CD4-positive, CD25-positive, alpha-beta regulatory T cell (primary cell): Measurements from ENCODE around the gene DNAJC17. TPM values are rescaled to one million over a fixed set of nuclear protein-coding genes. Genes with fewer than 3 reads are reported as not detected.

ENCODE experiments used
- ATAC-seq, 2 donors: fragments of 150-1000 bp; cut with Tn5 transposase; one replicate each; pipeline ENCODE4 v1.10.0; 2021; ENCODE audit warnings: low read depth in 2 of 2, moderate number of reproducible peaks in 2 of 2, moderate library complexity in 1 of 2
- DNase-seq, 3 donors: peaks; one replicate each; pipeline versions ENCODE4 v3.0.0 to v3.0.0-alpha.2; 2012 to 2022; ENCODE audit warnings: mixed read lengths in 1 of 3
- H3K27ac ChIP-seq: one replicate; pipeline ENCODE4 v1.7.0; 2013; ENCODE audit warnings: mild to moderate bottlenecking, low read length; ENCODE audit not compliant: insufficient read depth, poor library complexity, severe bottlenecking
- H3K27me3 ChIP-seq: one replicate; pipeline ENCODE4 v1.7.0; 2013; ENCODE audit warnings: low read length; ENCODE audit not compliant: control insufficient read depth, insufficient read depth
- H3K36me3 ChIP-seq: one replicate; pipeline ENCODE4 v1.7.0; 2013; ENCODE audit warnings: mild to moderate bottlenecking, low read length, moderate library complexity; ENCODE audit not compliant: control insufficient read depth, insufficient read depth
- H3K4me1 ChIP-seq: 2 replicates; pipeline ENCODE4 v1.7.0; 2013; ENCODE audit warnings: mild to moderate bottlenecking, low read length; ENCODE audit not compliant: insufficient read depth, control insufficient read depth, poor library complexity, severe bottlenecking
- H3K4me3 ChIP-seq: one replicate; pipeline ENCODE4 v1.7.0; 2013; ENCODE audit warnings: low read depth, mild to moderate bottlenecking, low read length, moderate library complexity
- H3K9me3 ChIP-seq, 2 experiments: 1 replicate in 1 of 2; 2 replicates in 1 of 2; pipeline ENCODE4 v1.7.0; 2013; ENCODE audit warnings: low read length in 2 of 2, mild to moderate bottlenecking in 1 of 2, moderate library complexity in 1 of 2; ENCODE audit not compliant: control insufficient read depth in 2 of 2
- H3K27ac Mint-ChIP-seq, 3 donors: one replicate each; pipeline ENCODE4 v1.8.0; 2020 to 2022; ENCODE audit warnings: mild to moderate bottlenecking in 3 of 3, mixed read lengths in 3 of 3, moderate library complexity in 2 of 3
- H3K27me3 Mint-ChIP-seq: one replicate; pipeline ENCODE4 v1.8.0; 2022; ENCODE audit warnings: mild to moderate bottlenecking, mixed read lengths
- H3K36me3 Mint-ChIP-seq: one replicate; pipeline ENCODE4 v1.8.0; 2020; ENCODE audit warnings: mixed read lengths
- H3K4me1 Mint-ChIP-seq, 4 donors: one replicate each; pipeline ENCODE4 v1.8.0; 2020 to 2022; ENCODE audit warnings: mixed read lengths in 4 of 4, mild to moderate bottlenecking in 1 of 4
- H3K4me3 Mint-ChIP-seq, 4 donors: one replicate each; pipeline ENCODE4 v1.8.0; 2020 to 2022; ENCODE audit warnings: mild to moderate bottlenecking in 4 of 4, mixed read lengths in 4 of 4, moderate library complexity in 3 of 4
- H3K9me3 Mint-ChIP-seq, 7 donors: one replicate each; pipeline ENCODE4 v1.8.0; 2020 to 2022; ENCODE audit warnings: mixed read lengths in 7 of 7, mild to moderate bottlenecking in 3 of 7, moderate library complexity in 2 of 7
- polyA plus RNA-seq, 4 donors: library from polyadenylated mRNA; unstranded; fragments of 300-500 nt; fragmentation: Illumina TruSeq; gene quantifications; one replicate each; pipeline ENCODE4 v1.2.3, GENCODE V29; 2021
- total RNA-seq: library from RNA; stranded (reverse); gene quantifications from one replicate; pipeline ENCODE4 v1.2.3, GENCODE V29; 2022

The DNAJC17 gene
- total and polyA plus RNA-seq, 5 donors from 2014 or later, result 23.7 to 32.7 (median 31.1) TPM

- no peak overlapping the region for H3K27ac ChIP-seq
- Mint-ChIP-seq H3K9me3 (no peaks in the 10 kb centered on the region), H3K27me3 (no peaks in the 10 kb centered on the region), H3K4me1 (peaks cover 7 to 55% (median 19%) of the 10 kb centered on the region in 4 donors), H3K36me3 (no peaks in the 10 kb centered on the region), H3K27ac (peak overlapping the region in 2 of 3 donors; percentile 83 to 94), H3K4me3 (peak overlapping the region in 2 of 4 donors; percentile 51 to 81)
- DNase-seq, result no peak
- H3K27me3 ChIP-seq, result no peaks in the 10 kb centered on the region
- H3K4me1 ChIP-seq, result peaks cover 49% of the 10 kb centered on the region
- no peak for ATAC-seq
- no peaks in the 10 kb centered on the region for H3K9me3 ChIP-seq
- no peak overlapping the region for H3K4me3 ChIP-seq
- H3K36me3 ChIP-seq, result peaks cover 5% of the 10 kb centered on the region
These were observed 39.3 kb downstream of the DNAJC17 start for GRCh38 chr15:40767838-40768500.

DNA sequence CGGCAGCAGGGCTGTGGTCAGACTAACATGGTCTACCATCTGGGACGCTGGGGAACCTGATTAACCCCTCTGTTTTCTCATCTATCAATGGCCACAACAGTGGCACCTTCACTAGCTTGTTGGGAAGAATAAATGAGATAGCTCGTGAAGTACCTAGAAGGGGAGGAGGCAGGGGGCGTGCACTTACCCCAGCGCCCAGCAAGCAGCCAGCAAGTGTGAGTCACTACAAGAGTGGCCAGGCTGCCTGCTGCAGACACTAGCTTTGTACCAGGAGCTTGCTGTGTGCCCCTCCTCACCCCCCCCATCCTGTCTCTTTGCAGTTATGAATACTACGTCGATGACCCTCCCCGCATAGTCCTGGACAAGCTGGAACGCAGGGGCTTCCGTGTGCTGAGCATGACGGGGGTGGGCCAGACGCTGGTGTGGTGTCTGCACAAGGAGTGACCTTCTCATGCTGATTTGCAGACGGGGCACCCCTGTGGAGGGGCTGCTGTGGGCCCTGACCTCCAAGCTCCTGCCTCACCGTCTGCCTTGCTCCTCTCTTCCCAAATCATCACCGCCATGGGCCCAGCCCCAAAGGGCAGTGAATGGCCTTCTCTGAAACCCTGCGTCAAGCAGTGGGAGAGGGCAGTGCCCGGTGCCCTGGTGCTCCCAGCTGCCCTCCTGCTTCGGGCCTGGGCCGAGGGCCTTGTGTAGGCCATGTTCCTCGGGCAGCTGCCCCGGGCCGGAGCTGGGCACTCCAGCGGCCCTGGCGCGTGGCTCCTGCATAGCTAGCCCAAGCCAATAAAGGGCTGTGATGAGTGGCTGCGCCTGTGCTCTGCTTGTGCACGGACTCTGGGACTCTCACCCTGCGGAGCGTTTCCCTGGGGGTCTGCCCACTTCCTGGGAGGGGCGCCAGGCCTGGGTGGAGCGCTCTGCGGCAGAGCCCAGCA is 40.1 kb downstream of the DNAJC17 start:
- Mint-ChIP-seq H3K36me3 (no peaks in the 10 kb centered on the region), H3K4me1 (peaks cover 7 to 61% (median 19%) of the 10 kb centered on the region in 4 donors), H3K9me3 (no peaks in the 10 kb centered on the region), H3K27ac (peak overlapping the region in 1 of 3 donors; percentile 26), H3K27me3 (no peaks in the 10 kb centered on the region), H3K4me3 (peak overlapping the region in 1 of 4 donors; percentile 81)
- no peak overlapping the region for H3K4me3 ChIP-seq
- no peak for ATAC-seq
- H3K9me3 ChIP-seq, result no peaks in the 10 kb centered on the region
- H3K27ac ChIP-seq, result no peak overlapping the region
- DNase-seq, result no peak
- peaks cover 50% of the 10 kb centered on the region for H3K4me1 ChIP-seq
- H3K36me3 ChIP-seq, result peaks cover 5% of the 10 kb centered on the region
- no peaks in the 10 kb centered on the region for H3K27me3 ChIP-seq

- Histone ChIP-seq H3K27ac (peak overlapping the region; percentile 78), H3K9me3 (no peaks in the 10 kb centered on the region), H3K27me3 (no peaks in the 10 kb centered on the region), H3K36me3 (peaks cover 5% of the 10 kb centered on the region), H3K4me1 (peaks cover 50% of the 10 kb centered on the region), H3K4me3 (no peak overlapping the region)
- no peaks in the 10 kb centered on the region for H3K9me3 Mint-ChIP-seq
- peak overlapping the region in 1 of 4 donors; percentile 82 for H3K4me3 Mint-ChIP-seq
- no peaks in the 10 kb centered on the region for H3K36me3 Mint-ChIP-seq
- H3K27me3 Mint-ChIP-seq, result no peaks in the 10 kb centered on the region
- H3K27ac Mint-ChIP-seq, result peak overlapping the region in 2 of 3 donors; percentile 51 to 90
- no peak for DNase-seq
- H3K4me1 Mint-ChIP-seq, result peaks cover 7 to 61% (median 19%) of the 10 kb centered on the region in 4 donors
- no peak for ATAC-seq
These were observed 41.0 kb downstream of the DNAJC17 start for GRCh38 chr15:40766194-40766815.

DNA sequence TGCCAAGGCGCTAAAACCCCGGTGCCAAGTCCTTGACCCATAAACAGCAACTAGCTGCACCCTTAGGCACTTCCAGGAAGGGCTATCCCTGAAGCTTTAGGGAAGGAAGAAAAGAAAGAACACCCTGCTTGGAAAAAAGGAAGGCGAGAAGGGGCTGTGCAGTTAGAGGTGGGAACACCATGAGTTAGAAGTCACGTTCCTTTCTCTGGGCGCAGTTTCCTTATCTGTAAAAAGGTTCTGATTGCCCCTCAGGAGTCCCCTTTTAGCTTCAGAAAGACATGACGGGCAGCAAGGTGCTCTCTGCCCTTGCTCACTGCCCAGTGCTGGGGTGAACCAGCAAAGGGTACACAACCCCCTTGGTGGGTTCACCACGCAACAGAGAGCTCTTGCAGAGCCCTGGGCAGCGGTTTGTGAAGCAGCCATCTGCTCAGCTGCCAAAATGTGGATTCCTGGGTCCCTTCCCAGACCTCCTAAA is 42.6 kb downstream of the DNAJC17 start:
- ATAC-seq, result no peak
- peaks cover 45% of the 10 kb centered on the region for H3K4me1 ChIP-seq
- Mint-ChIP-seq H3K9me3 (no peaks in the 10 kb centered on the region), H3K27ac (peak overlapping the region; percentile 90 to 93 (median 91)), H3K4me3 (peak overlapping the region; percentile 87 to 94 (median 90)), H3K36me3 (no peaks in the 10 kb centered on the region), H3K4me1 (peaks cover 7 to 50% (median 15%) of the 10 kb centered on the region in 4 donors), H3K27me3 (no peaks in the 10 kb centered on the region)
- H3K27ac ChIP-seq, result peak overlapping the region; percentile 78
- no peaks in the 10 kb centered on the region for H3K9me3 ChIP-seq
- DNase-seq, result no peak
- H3K27me3 ChIP-seq, result no peaks in the 10 kb centered on the region
- H3K36me3 ChIP-seq, result peaks cover 5% of the 10 kb centered on the region
- H3K4me3 ChIP-seq, result peak overlapping the region; percentile 82

GRCh38 chr15:40763801-40764628 is 43.3 kb downstream of the DNAJC17 start, which contains the start of gene GCHFR:
Gene GCHFR (plus strand): TSS chr15:40764068. CDS start chr15:40764181, 113 bp downstream.
- Mint-ChIP-seq H3K27me3 (no peaks in the 10 kb centered on the region), H3K9me3 (no peaks in the 10 kb centered on the region), H3K27ac (peak within 1 kb of the TSS; percentile 90 to 93 (median 91)), H3K4me3 (peak within 1 kb of the TSS; percentile 87 to 94 (median 90)), H3K4me1 (peaks cover 5 to 43% (median 11%) of the 10 kb centered on the region in 4 donors), H3K36me3 (no peaks in the 10 kb centered on the region)
- Histone ChIP-seq H3K27me3 (no peaks in the 10 kb centered on the region), H3K36me3 (peaks cover 5% of the 10 kb centered on the region), H3K27ac (peak within 1 kb of the TSS; percentile 78), H3K9me3 (no peaks in the 10 kb centered on the region), H3K4me3 (peak within 1 kb of the TSS; percentile 82), H3K4me1 (peaks cover 38% of the 10 kb centered on the region)
- peak; percentile 67 to 82 (median 74) for DNase-seq
- peak; percentile 44 to 56 for ATAC-seq

DNA sequence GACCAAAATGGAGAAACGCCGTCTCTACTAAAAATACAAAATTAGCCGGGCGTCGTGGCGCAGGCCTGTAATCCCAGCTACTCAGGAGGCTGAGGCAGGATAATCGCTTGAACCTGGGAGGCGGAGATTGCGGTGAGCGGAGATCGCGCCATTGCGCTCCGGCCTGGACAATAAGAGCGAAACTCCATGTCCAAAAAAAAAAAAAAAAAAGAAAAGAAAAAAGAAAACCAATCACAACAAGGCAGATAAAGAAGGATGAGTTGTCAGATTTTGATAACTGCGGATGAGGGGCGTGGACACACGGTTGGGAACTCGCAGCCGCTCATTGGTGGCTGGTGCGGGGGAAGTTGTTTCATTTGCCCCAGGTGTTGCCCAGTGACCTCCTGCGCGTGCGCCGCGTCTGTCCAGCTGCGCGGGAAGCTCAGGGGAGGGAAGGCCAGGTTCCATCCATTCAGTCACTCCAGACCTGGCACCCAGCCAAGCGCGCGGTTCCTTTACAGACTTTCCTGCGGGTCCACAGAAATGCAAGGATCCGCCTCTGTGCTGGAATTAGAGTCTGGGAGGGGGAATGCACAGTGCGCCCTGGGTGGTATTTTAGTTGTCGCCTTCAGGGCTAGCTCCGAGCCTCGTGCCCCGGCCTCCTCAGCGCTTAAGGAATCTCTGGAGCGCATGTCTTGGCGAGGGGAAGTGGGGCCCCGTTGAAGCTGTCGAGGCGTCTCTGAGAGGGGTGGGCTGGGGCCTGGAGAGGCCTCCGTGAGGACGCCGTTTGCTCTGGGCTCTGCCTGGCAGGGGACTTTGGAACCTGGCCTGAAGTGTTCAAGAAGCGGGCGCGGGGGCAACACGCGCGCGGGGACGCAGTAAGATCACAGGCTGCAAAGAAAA is 44.1 kb downstream of the DNAJC17 start:
- peak overlapping the region; percentile 87 to 94 (median 90) for H3K4me3 Mint-ChIP-seq
- no peaks in the 10 kb centered on the region for H3K27me3 Mint-ChIP-seq
- Histone ChIP-seq H3K9me3 (no peaks in the 10 kb centered on the region), H3K36me3 (peaks cover 5% of the 10 kb centered on the region), H3K27me3 (no peaks in the 10 kb centered on the region), H3K27ac (peak overlapping the region; percentile 78), H3K4me3 (peak overlapping the region; percentile 59), H3K4me1 (peaks cover 31% of the 10 kb centered on the region)
- peak overlapping the region; percentile 80 to 87 (median 85) for H3K27ac Mint-ChIP-seq
- ATAC-seq, result peak in 1 of 2 donors; percentile 1
- no peaks in the 10 kb centered on the region for H3K9me3 Mint-ChIP-seq
- H3K36me3 Mint-ChIP-seq, result no peaks in the 10 kb centered on the region
- peaks cover 5 to 35% (median 8%) of the 10 kb centered on the region in 4 donors for H3K4me1 Mint-ChIP-seq
- DNase-seq, result peak in 2 of 3 donors; percentile 33 to 34
